ENCODE data around the gene RPTOR. TPM values are rescaled to one million over a fixed set of nuclear protein-coding genes. Genes with fewer than 3 reads are reported as not detected.

Gene RPTOR
- total RNA-seq, 1 experiment from 2014 or later: 58.0 TPM

- in situ Hi-C loops (cut with HindIII; ENCODE audit: low pct_unique_long_range_greater_than_20kb, low sequenced_read_pairs): no loop called here
- Histone ChIP-seq H3K27ac (ENCODE audit: low read length) (no peak overlapping the region), H3K9me3 (ENCODE audit: control insufficient read depth, insufficient read depth, low read depth, low read length) (no peaks in the 10 kb centered on the region), H3K4me1 (ENCODE audit: control insufficient read depth, insufficient read depth, low read length) (no peaks in the 10 kb centered on the region), H3K4me3 (ENCODE audit: low read depth in 2 of 2, low read length in 2 of 2) (no peak overlapping the region), H3K27me3 (ENCODE audit: control insufficient read depth, insufficient read depth, low read length) (no peaks in the 10 kb centered on the region), H3K36me3 (ENCODE audit: control insufficient read depth, insufficient read depth, low read length) (no peaks in the 10 kb centered on the region)
- ATAC-seq (no peak), DNase-seq (ENCODE audit: low read depth, low spot score) (no peak)
- no TSS peak for BruUV-seq (replicated peaks)
- intact Hi-C loops (cut with micrococcal nuclease; ENCODE audit: unreplicated experiment): no loop called here
- ChIA-PET CTCF (no interaction called here), POLR2A (no interaction called here)
- TF ChIP-seq SIN3A (IDR thresholded peaks at IDR 0.05; ENCODE audit: borderline replicate concordance, insufficient read depth, low read depth, low read length) (no peak), POLR2AphosphoS5 (IDR thresholded peaks at IDR 0.05; ENCODE audit: low read depth, low read length) (no peak)
These were observed 23.6 kb downstream of the RPTOR start for GRCh38 chr17:80568246-80568645.

GRCh38 chr17:80569924-80570323 lies 25.3 kb downstream of the RPTOR start:
- ATAC-seq (no peak), DNase-seq (ENCODE audit: low read depth, low spot score) (no peak)
- no peak overlapping the region for H3K4me3 ChIP-seq (ENCODE audit: low read depth in 2 of 2, low read length in 2 of 2)
- in situ Hi-C loops (cut with HindIII; ENCODE audit: low pct_unique_long_range_greater_than_20kb, low sequenced_read_pairs): no loop called here
- POLR2A ChIA-PET: no interaction called here
- no peak overlapping the region for H3K27ac ChIP-seq (ENCODE audit: low read length)
- intact Hi-C loops (cut with micrococcal nuclease; ENCODE audit: unreplicated experiment): loop anchor here (10.0 kb wide), 1 partner anchor 95 kb away; the partner anchor contains the start of gene NPTX1
- no peaks in the 10 kb centered on the region for H3K4me1 ChIP-seq (ENCODE audit: control insufficient read depth, insufficient read depth, low read length)
- no TSS peak for BruUV-seq (replicated peaks)
- no peaks in the 10 kb centered on the region for H3K9me3 ChIP-seq (ENCODE audit: control insufficient read depth, insufficient read depth, low read depth, low read length)
- CTCF ChIA-PET: no interaction called here
- H3K36me3 ChIP-seq (ENCODE audit: control insufficient read depth, insufficient read depth, low read length): no peaks in the 10 kb centered on the region
- TF ChIP-seq TCF7L2 (IDR thresholded peaks at IDR 0.05; ENCODE audit: low read depth, low read length) (no peak), REST (IDR thresholded peaks at IDR 0.05; ENCODE audit: insufficient read depth in 1 of 2, low read depth in 2 of 2, low read length in 1 of 2) (no peak), POLR2AphosphoS5 (IDR thresholded peaks at IDR 0.05; ENCODE audit: low read depth, low read length) (no peak), SIN3A (IDR thresholded peaks at IDR 0.05; ENCODE audit: borderline replicate concordance, insufficient read depth, low read depth, low read length) (no peak), CTCF (IDR thresholded peaks at IDR 0.05) (no peak)
- H3K27me3 ChIP-seq (ENCODE audit: control insufficient read depth, insufficient read depth, low read length): no peaks in the 10 kb centered on the region

GRCh38 chr17:80573701-80574100 lies 29.1 kb downstream of the RPTOR start:
- intact Hi-C loops (cut with micrococcal nuclease; ENCODE audit: unreplicated experiment): loop anchor here (2.0 to 10.0 kb wide), 2 partner anchors 99 to 147 kb away; partner anchors contain the start of gene NPTX1
- DNase-seq (ENCODE audit: low read depth, low spot score) (no peak), ATAC-seq (no peak)
- POLR2A ChIA-PET: interaction anchor here (0.7 kb wide), 1 partner anchor 54 kb away, joined by 3 read pairs; no protein-coding TSS in a partner anchor
- no peaks in the 10 kb centered on the region for H3K9me3 ChIP-seq (ENCODE audit: control insufficient read depth, insufficient read depth, low read depth, low read length)
- TF ChIP-seq POLR2AphosphoS5 (IDR thresholded peaks at IDR 0.05; ENCODE audit: low read depth, low read length) (no peak), TCF7L2 (IDR thresholded peaks at IDR 0.05; ENCODE audit: low read depth, low read length) (no peak), REST (IDR thresholded peaks at IDR 0.05; ENCODE audit: insufficient read depth in 1 of 2, low read depth in 2 of 2, low read length in 1 of 2) (no peak), CTCF (IDR thresholded peaks at IDR 0.05) (no peak), SIN3A (IDR thresholded peaks at IDR 0.05; ENCODE audit: borderline replicate concordance, insufficient read depth, low read depth, low read length) (no peak)
- BruUV-seq (replicated peaks): no TSS peak
- H3K27me3 ChIP-seq (ENCODE audit: control insufficient read depth, insufficient read depth, low read length): no peaks in the 10 kb centered on the region
- H3K4me1 ChIP-seq (ENCODE audit: control insufficient read depth, insufficient read depth, low read length): no peaks in the 10 kb centered on the region
- no peaks in the 10 kb centered on the region for H3K36me3 ChIP-seq (ENCODE audit: control insufficient read depth, insufficient read depth, low read length)
- no peak overlapping the region for H3K4me3 ChIP-seq (ENCODE audit: low read depth in 2 of 2, low read length in 2 of 2)
- CTCF ChIA-PET: interaction anchor here (0.6 to 1.4 kb wide), 3 partner anchors 141 to 196 kb away, joined by 3 read pairs; no protein-coding TSS in a partner anchor
- H3K27ac ChIP-seq (ENCODE audit: low read length): no peak overlapping the region
- in situ Hi-C loops (cut with HindIII; ENCODE audit: low pct_unique_long_range_greater_than_20kb, low sequenced_read_pairs): no loop called here
